GM10248 (cell line): Measurements from ENCODE around the gene IQCK.

Experiments used
- CTCF ChIA-PET: fragments of 300-600 bp; sonication (Branson Sonifier 250); formaldehyde crosslinking; extraction: SDS; loops from one replicate; lab custom pipeline; 2021; ENCODE audit warnings: antibody characterized with exemption; lab: Yijun Ruan, JAX
- POLR2A ChIA-PET: fragments of 350-650 bp; sonication (Branson Sonifier 250); formaldehyde crosslinking; extraction: SDS; loops from one replicate; lab custom pipeline; 2020; ENCODE audit warnings: antibody characterized with exemption; lab: Yijun Ruan, JAX
- DNase-seq: peaks from one replicate; pipeline ENCODE4 v3.0.0; 2012; ENCODE audit errors: extremely low spot score
- TF ChIP-seq, protein P1 (sequence below): IDR thresholded peaks from 2 replicates; pipeline ENCODE4 v1.5.1; 2012; ENCODE audit warnings: mild to moderate bottlenecking, low read depth; ENCODE audit errors: extremely low read depth, missing control alignments, control extremely low read depth

IQCK gene

DNA sequence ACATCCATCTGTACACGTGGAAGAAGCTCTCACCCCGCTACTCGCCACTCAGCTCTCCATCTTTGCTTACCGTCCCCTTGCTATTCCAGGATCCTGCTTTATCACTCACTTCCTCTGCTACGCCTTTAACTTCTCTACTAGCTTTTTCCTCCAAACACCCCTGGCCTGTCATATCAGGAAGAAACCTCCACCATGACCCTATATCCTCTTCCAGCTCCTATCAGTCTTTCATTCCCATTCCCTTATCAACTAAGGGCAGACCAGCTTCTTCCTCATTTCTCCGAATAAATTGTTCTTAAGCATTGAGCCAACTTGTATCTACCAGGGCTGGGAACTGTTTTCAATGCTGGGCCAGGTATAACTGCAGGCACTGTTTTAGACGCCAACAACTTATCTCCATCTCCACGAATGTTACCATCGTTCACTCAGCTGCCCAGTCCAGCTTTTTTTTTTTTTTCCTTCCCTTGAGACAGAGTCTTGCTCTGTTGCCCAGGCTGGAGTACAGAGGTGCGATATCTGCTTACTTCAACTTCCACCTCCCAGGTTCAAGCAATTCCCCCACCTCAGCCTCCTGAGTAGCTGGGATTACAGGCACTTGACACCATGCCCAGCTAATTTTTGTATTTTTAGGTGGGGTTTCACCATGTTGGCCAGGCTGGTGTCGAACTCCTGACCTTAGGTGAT is 4.3 kb downstream of the IQCK start:
- ChIA-PET POLR2A (no interaction called here), CTCF (interaction anchor here (1.0 to 1.6 kb wide), 2 partner anchors 10 to 32 kb away, joined by 3 read pairs; no protein-coding TSS in a partner anchor)
- DNase-seq = no peak
- TF ChIP-seq, protein P1, sequence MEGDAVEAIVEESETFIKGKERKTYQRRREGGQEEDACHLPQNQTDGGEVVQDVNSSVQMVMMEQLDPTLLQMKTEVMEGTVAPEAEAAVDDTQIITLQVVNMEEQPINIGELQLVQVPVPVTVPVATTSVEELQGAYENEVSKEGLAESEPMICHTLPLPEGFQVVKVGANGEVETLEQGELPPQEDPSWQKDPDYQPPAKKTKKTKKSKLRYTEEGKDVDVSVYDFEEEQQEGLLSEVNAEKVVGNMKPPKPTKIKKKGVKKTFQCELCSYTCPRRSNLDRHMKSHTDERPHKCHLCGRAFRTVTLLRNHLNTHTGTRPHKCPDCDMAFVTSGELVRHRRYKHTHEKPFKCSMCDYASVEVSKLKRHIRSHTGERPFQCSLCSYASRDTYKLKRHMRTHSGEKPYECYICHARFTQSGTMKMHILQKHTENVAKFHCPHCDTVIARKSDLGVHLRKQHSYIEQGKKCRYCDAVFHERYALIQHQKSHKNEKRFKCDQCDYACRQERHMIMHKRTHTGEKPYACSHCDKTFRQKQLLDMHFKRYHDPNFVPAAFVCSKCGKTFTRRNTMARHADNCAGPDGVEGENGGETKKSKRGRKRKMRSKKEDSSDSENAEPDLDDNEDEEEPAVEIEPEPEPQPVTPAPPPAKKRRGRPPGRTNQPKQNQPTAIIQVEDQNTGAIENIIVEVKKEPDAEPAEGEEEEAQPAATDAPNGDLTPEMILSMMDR = no peak

DNA sequence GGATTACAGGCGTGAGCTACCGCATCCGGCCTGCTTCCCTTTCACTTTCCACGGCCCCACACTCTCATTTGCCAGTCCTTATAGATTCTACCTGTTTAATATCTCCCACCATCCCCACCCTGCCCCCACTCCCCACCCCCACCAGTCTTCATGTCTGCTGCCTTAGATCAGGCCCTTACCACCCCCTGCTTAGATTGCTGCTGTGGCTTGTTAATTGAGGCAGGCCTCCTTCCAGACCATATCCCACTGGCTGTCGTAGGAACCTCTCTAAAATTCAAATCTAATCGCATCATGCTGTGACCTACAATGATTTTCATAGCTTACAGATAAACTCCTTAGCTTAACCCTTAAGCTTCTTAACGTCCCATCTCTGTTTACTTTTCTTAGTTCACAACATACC is 4.9 kb downstream of the IQCK start:
- CTCF ChIA-PET = interaction anchor here (1.0 kb wide), 1 partner anchor 31 kb away, joined by 3 read pairs; no protein-coding TSS in a partner anchor
- DNase-seq = no peak
- POLR2A ChIA-PET = no interaction called here
- TF ChIP-seq, protein P1 = no peak

DNA sequence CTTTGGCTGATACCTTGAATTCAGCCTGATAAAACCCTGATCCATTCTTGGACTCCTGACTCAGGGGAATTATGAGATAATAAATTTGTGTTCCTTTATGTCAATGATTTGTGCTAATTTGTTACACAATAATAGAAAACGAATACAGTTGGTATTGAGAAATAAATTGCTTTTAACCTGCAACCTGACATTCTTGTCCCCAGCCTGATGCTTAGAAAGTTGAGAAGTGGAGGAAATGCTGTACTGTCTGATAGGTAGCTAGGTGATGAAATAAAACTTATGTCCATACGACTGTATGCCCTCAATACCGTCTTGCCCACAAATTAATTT is 10.5 kb downstream of the IQCK start:
- ChIA-PET POLR2A (no interaction called here), CTCF (no interaction called here)
- TF ChIP-seq, protein P1 = no peak
- DNase-seq = no peak

DNA sequence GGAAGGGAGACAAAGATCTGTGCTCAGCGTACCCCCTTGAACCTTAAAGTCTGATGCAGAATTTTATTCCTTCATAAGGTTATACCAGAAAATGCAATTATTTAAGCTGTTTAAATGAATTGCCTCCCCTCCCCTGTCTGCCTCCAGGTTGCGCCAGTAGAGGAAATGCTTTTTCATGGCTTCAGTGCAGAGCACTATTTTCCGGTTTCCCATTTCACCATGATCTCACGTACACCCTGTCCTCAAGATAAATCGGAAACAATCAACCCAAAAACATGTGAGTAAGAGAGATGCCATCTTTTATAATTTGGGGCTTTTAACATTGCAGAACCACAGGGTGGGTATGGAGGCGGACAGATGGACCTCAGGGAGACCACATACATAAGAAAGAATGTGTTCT is 15.5 kb downstream of the IQCK start:
- DNase-seq = no peak
- POLR2A ChIA-PET = no interaction called here
- CTCF ChIA-PET = interaction anchor here (1.6 kb wide), 1 partner anchor 20 kb away, joined by 3 read pairs; no protein-coding TSS in a partner anchor
- TF ChIP-seq, protein P1 = no peak

DNA sequence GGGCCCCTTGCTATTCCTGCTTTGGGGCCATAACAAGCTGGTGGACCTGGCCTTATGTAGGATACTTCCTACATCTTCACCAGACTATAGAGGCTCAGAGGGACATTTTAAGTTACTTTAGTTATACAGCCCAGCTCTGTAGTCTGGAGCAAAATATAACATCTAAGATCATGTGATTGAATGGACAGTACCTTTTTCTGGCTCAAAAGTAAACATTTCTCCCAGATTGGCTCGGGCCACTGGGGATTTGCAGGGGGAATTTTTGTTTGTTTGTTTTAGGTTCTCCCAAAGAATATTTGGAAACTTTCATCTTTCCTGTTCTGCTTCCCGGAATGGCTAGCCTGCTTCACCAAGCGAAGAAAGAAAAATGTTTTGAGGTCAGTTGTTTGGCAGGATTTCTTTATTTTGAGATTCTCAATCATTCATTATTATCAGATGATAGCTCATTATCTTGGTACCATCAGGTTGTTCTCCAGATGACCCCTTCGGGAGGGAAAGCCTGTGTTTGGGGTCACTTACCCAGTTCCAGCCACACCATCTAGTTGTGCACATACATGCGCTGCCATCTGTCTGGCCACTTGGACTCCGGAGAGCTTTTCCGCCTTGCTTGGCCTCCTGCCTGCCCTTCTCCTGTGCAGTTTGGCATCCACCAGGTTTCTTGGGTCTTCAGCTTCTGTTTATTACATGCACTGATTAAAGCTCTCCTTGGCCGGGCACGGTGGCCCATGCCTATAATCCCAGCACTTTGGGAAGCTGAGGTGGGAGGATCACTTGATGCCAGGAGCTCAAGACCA is 17.2 kb downstream of the IQCK start:
- CTCF ChIA-PET = interaction anchor here (0.8 to 1.9 kb wide), 3 partner anchors 9 to 13 kb away, joined by 3 to 4 read pairs (median 4); no protein-coding TSS in a partner anchor
- DNase-seq = no peak

More for the DNA sequence above, 17.2 kb downstream of the IQCK start:
- TF ChIP-seq, protein P1 = no peak
- POLR2A ChIA-PET = no interaction called here
